ENCODE results near the gene NPAS3.

The NPAS3 gene

GRCh38 chr14:33352821-33353220, 414.1 kb downstream of the NPAS3 start:
- no peaks in the 10 kb centered on the region for H3K36me3 Mint-ChIP-seq
- H3K27me3 Mint-ChIP-seq: no peaks in the 10 kb centered on the region
- no peak overlapping the region for H3K4me3 Mint-ChIP-seq
- no peak for DNase-seq (ENCODE audit: low spot score in 2 of 2)
- no peak for ATAC-seq (ENCODE audit: low read depth)
- H3K4me1 Mint-ChIP-seq: no peaks in the 10 kb centered on the region
- no peak overlapping the region for H3K27ac Mint-ChIP-seq
- peaks cover 8% of the 10 kb centered on the region for H3K9me3 Mint-ChIP-seq

- Mint-ChIP-seq H3K27me3 (no peaks in the 10 kb centered on the region), H3K4me3 (no peak overlapping the region), H3K36me3 (no peaks in the 10 kb centered on the region), H3K9me3 (peaks cover 8% of the 10 kb centered on the region), H3K4me1 (no peaks in the 10 kb centered on the region), H3K27ac (no peak overlapping the region)
- DNase-seq (ENCODE audit: low spot score in 2 of 2) (no peak), ATAC-seq (ENCODE audit: low read depth) (no peak)
Observed at GRCh38 chr14:33356181-33356580, 417.5 kb downstream of the NPAS3 start.

DNA sequence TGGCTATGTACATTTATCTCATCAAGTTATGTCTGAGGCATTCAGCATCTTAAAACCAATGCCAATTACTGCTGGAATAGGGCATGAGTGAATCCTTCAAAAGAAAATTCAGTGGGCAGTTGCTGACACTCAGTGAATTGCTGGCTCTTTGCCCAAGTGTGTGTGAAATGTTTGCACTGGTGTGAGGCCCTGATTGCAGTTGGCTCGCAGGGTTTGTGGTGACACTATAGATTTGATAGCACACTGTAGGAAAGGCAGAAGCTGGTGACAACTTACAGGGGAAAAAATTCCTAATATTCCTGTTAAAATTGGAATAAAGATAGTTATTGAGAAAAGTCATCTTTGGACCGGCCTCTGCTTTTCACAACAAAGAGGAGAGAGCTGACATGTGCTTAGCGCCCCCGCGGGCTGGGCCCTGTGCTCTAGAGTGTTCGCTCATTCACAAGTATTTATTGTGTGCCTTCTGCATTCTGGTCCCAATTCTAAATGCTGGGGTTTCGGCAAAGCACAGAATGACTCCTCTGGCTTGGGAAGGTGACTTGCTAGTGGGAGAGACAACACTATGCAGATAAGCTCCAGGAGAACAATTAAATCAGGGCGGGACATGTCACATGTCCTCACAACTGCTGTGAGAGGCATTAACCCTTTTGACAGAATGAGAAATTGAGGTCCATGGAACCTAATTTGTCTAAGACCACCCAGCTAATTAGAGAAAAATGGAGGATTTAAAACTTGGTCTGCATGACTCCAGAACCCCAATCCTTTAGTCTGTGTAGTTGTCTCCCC, 418.7 kb downstream of the NPAS3 start:
- Mint-ChIP-seq H3K4me3 (no peak overlapping the region), H3K27ac (no peak overlapping the region), H3K27me3 (no peaks in the 10 kb centered on the region), H3K36me3 (no peaks in the 10 kb centered on the region), H3K4me1 (no peaks in the 10 kb centered on the region), H3K9me3 (peaks cover 8% of the 10 kb centered on the region)
- DNase-seq (ENCODE audit: low spot score in 2 of 2): no peak
- no peak for ATAC-seq (ENCODE audit: low read depth)

GRCh38 chr14:33359288-33359881, 420.7 kb downstream of the NPAS3 start:
- no peak overlapping the region for H3K27ac Mint-ChIP-seq
- no peak for DNase-seq (ENCODE audit: low spot score in 2 of 2)
- no peaks in the 10 kb centered on the region for H3K36me3 Mint-ChIP-seq
- no peak for ATAC-seq (ENCODE audit: low read depth)
- H3K4me3 Mint-ChIP-seq: no peak overlapping the region
- H3K27me3 Mint-ChIP-seq: no peaks in the 10 kb centered on the region
- H3K9me3 Mint-ChIP-seq: peaks cover 7% of the 10 kb centered on the region
- H3K4me1 Mint-ChIP-seq: no peaks in the 10 kb centered on the region

DNA sequence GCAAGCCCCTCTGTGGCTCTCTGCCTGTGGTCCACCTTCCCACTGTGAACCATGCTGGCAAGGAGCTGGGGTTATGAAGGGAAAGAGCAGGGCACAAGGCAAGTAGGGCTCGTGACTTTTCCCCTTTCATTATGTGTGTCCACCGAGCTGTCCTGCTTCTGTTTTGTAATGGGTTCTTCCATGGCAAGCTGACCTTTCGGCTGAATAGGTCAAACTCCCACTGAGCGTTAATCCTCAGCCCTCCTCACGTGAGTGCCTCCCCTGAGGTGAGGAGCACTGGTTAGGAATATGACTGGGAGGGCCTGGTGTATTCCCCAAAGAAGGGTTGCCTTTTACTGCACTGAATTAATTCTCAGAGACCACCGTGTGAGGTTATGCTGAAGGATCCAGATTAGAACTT, 424.3 kb downstream of the NPAS3 start:
- H3K27ac Mint-ChIP-seq: no peak overlapping the region
- no peak for ATAC-seq (ENCODE audit: low read depth)
- no peak for DNase-seq (ENCODE audit: low spot score in 2 of 2)
- H3K4me3 Mint-ChIP-seq: no peak overlapping the region
- H3K36me3 Mint-ChIP-seq: no peaks in the 10 kb centered on the region
- no peaks in the 10 kb centered on the region for H3K27me3 Mint-ChIP-seq
- H3K9me3 Mint-ChIP-seq: no peaks in the 10 kb centered on the region
- H3K4me1 Mint-ChIP-seq: no peaks in the 10 kb centered on the region

GRCh38 chr14:33363682-33364081, 425.0 kb downstream of the NPAS3 start:
- Mint-ChIP-seq H3K9me3 (no peaks in the 10 kb centered on the region), H3K4me3 (no peak overlapping the region), H3K4me1 (no peaks in the 10 kb centered on the region), H3K36me3 (no peaks in the 10 kb centered on the region), H3K27me3 (no peaks in the 10 kb centered on the region), H3K27ac (no peak overlapping the region)
- ATAC-seq (ENCODE audit: low read depth): no peak
- DNase-seq (ENCODE audit: low spot score in 2 of 2): no peak

GRCh38 chr14:33364466-33364865, 425.8 kb downstream of the NPAS3 start:
- Mint-ChIP-seq H3K27ac (no peak overlapping the region), H3K27me3 (no peaks in the 10 kb centered on the region), H3K36me3 (no peaks in the 10 kb centered on the region), H3K4me3 (no peak overlapping the region), H3K4me1 (no peaks in the 10 kb centered on the region), H3K9me3 (no peaks in the 10 kb centered on the region)
- ATAC-seq (ENCODE audit: low read depth) (no peak), DNase-seq (ENCODE audit: low spot score in 2 of 2) (no peak)

DNA sequence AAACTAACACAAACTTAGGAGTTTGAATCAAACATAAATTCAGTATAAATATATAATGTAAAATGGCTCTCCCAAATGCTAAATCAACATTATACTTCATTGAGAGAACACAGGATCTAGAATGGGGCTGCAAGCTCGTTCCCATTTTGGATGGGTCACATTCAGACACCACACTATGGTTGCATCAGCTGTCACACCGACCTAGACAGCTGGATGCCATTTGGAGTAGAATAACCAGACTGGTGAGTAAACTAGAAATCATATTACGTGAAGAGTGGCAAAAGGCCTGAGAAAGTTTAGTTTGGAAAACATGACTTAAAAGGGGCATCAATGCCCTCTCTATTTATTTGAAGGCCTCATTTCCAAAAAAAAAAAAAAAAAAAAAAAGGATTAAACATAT, 430.4 kb downstream of the NPAS3 start:
- no peak overlapping the region for H3K27ac Mint-ChIP-seq
- no peak for DNase-seq (ENCODE audit: low spot score in 2 of 2)
- no peak overlapping the region for H3K4me3 Mint-ChIP-seq

GRCh38 chr14:33369972-33370371, 431.3 kb downstream of the NPAS3 start:
- Mint-ChIP-seq H3K4me1 (no peaks in the 10 kb centered on the region), H3K36me3 (no peaks in the 10 kb centered on the region), H3K4me3 (no peak overlapping the region), H3K27me3 (no peaks in the 10 kb centered on the region), H3K27ac (no peak overlapping the region), H3K9me3 (peaks cover 1% of the 10 kb centered on the region)
- DNase-seq (ENCODE audit: low spot score in 2 of 2) (no peak), ATAC-seq (ENCODE audit: low read depth) (no peak)

More for the DNA sequence above, 430.4 kb downstream of the NPAS3 start:
- no peaks in the 10 kb centered on the region for H3K27me3 Mint-ChIP-seq
- no peaks in the 10 kb centered on the region for H3K36me3 Mint-ChIP-seq
- H3K9me3 Mint-ChIP-seq: no peaks in the 10 kb centered on the region
- no peaks in the 10 kb centered on the region for H3K4me1 Mint-ChIP-seq
- ATAC-seq (ENCODE audit: low read depth): no peak

DNA sequence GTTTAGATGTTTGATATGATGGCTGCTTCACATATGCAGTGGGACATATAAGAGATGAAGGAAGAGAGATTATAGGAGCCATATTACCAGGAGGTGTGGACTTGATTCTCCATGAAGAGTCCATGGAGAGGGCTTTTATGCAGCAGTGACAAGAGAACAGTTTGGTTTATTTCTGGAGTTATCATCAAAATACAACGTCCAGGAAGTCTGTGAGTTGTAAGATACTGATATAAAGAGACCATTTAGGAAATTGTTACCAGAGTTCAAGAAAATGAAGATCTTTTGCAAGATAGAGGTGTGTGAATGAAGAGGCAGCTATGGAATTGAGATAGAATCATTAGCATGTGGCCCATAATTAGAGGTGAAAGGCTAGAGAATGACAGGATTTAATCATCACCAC, 431.7 kb downstream of the NPAS3 start:
- no peaks in the 10 kb centered on the region for H3K27me3 Mint-ChIP-seq
- no peak overlapping the region for H3K27ac Mint-ChIP-seq
- ATAC-seq (ENCODE audit: low read depth): no peak
- DNase-seq (ENCODE audit: low spot score in 2 of 2): no peak
- H3K4me1 Mint-ChIP-seq: no peaks in the 10 kb centered on the region
- no peaks in the 10 kb centered on the region for H3K36me3 Mint-ChIP-seq
- H3K4me3 Mint-ChIP-seq: no peak overlapping the region
- peaks cover 2% of the 10 kb centered on the region for H3K9me3 Mint-ChIP-seq

- peaks cover 2% of the 10 kb centered on the region for H3K9me3 Mint-ChIP-seq
- no peaks in the 10 kb centered on the region for H3K4me1 Mint-ChIP-seq
- H3K4me3 Mint-ChIP-seq: no peak overlapping the region
- no peak overlapping the region for H3K27ac Mint-ChIP-seq
- no peak for DNase-seq (ENCODE audit: low spot score in 2 of 2)
- ATAC-seq (ENCODE audit: low read depth): no peak
- no peaks in the 10 kb centered on the region for H3K27me3 Mint-ChIP-seq
- H3K36me3 Mint-ChIP-seq: no peaks in the 10 kb centered on the region
Observed at GRCh38 chr14:33375196-33375595, 436.5 kb downstream of the NPAS3 start.

DNA sequence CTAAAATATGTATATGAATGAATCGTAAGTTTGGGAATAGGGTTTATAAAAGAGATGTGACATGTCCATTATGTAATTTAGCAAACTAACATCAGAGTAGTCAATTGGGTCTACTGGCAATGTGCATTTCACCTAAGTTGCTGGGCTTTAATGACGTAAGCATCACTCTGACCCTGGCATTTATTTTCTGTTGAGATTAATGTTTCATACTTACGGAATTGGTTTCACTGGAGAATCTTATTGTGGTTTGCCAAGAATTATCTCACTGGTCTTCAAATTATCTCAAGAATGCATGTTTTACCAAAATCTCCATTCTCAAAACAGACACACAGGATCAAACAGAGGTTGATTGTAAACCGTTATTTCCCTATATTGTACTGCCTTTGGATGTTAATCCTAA, 437.1 kb downstream of the NPAS3 start:
- DNase-seq (ENCODE audit: low spot score in 2 of 2): no peak
- Mint-ChIP-seq H3K27ac (no peak overlapping the region), H3K27me3 (no peaks in the 10 kb centered on the region), H3K9me3 (peaks cover 2% of the 10 kb centered on the region), H3K36me3 (no peaks in the 10 kb centered on the region), H3K4me1 (no peaks in the 10 kb centered on the region), H3K4me3 (no peak overlapping the region)
- ATAC-seq (ENCODE audit: low read depth): no peak

DNA sequence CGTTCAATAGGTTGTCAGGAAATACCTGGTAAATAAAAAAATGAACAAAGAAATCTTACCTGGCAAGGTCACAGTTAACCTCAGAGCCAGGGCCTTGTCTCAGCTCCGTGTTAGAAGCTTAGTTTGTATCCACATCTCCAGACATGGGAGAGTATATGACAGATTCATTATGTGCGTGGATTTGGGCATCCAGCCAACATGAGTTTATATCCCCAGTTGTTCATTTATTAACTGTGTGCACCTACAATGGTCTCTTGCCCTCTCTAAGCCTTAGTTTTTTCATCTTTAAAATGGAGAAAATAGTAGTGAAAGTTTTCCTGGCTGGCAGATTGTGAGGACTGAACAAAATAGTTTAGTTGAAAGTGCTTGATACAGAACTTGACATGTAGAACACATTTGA, 437.8 kb downstream of the NPAS3 start:
- Mint-ChIP-seq H3K36me3 (no peaks in the 10 kb centered on the region), H3K27ac (no peak overlapping the region), H3K27me3 (no peaks in the 10 kb centered on the region), H3K4me3 (no peak overlapping the region), H3K9me3 (peaks cover 2% of the 10 kb centered on the region), H3K4me1 (no peaks in the 10 kb centered on the region)
- ATAC-seq (ENCODE audit: low read depth) (no peak), DNase-seq (ENCODE audit: low spot score in 2 of 2) (no peak)

DNA sequence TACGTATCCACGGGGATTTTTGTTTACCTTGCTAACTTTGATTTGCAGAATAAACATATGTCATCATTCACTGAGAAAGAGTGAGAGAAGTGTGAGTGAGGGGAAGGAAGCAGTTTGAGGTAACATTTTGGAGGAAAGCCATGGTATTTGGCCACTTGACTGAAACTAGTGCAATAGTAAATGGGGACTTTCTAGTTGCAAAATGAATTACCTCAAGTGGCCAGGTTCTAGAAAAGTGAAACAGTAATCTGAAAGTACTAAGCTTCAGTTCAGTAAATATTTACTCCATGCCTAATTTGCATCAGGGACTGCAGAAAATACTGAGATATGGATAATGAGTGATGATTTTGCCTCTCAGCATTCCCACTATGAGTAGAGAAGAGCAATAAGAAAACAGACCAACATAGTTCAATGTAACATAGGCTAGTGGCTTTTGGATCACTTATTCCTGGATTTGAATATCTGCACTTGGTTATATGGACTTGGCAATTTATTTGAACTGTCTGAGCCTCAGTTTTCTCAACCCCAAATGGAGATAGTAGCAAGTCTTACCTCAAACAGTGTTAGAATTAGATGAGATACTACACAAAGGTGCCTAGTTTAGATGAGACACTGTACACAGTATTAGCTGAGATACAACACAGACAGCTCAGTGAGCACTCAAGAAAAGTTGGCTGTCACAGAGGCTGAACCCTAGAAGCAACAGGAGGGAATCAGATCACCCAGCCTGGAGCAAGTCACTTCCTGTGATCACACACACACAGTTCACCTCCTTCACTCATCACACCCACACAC, 439.1 kb downstream of the NPAS3 start:
- Mint-ChIP-seq H3K27ac (no peak overlapping the region), H3K4me3 (no peak overlapping the region), H3K27me3 (no peaks in the 10 kb centered on the region), H3K9me3 (peaks cover 2% of the 10 kb centered on the region), H3K4me1 (no peaks in the 10 kb centered on the region), H3K36me3 (no peaks in the 10 kb centered on the region)
- DNase-seq (ENCODE audit: low spot score in 2 of 2) (no peak), ATAC-seq (ENCODE audit: low read depth) (no peak)

All from memory B cell (primary cell).